ENCODE data around the gene MYORG. TPM values are rescaled to one million over a fixed set of nuclear protein-coding genes. Genes with fewer than 3 reads are reported as not detected.

The MYORG gene
- 2.2 TPM for polyA plus RNA-seq (2013, experiment 1 of 2)
- 2.2 TPM for polyA plus RNA-seq (2013, experiment 2 of 2)

- Histone ChIP-seq H3K9me3 (ENCODE audit: control insufficient read depth, low read length) (no peaks in the 10 kb centered on the region), H2BK12ac (ENCODE audit: low read length in 2 of 2) (no peak within 1 kb of the TSS), H2AFZ (ENCODE audit: low read depth, low read length) (peak within 1 kb of the TSS; percentile 67), H4K91ac (ENCODE audit: low read length) (no peak within 1 kb of the TSS), H3K79me1 (replicated peaks; ENCODE audit: low read length, poor library complexity, severe bottlenecking) (no peaks in the 10 kb centered on the region), H3K4me3 (ENCODE audit: insufficient read depth in 1 of 2, low read depth in 1 of 2, low read length in 2 of 2) (peak within 1 kb of the TSS; percentile 60 to 86), H2BK15ac (ENCODE audit: low read depth, poor library complexity, severe bottlenecking) (peak within 1 kb of the TSS; percentile 26), H3K4me1 (ENCODE audit: control insufficient read depth, insufficient read depth, low read depth, low read length) (peaks cover 32% of the 10 kb centered on the region), H3K36me3 (ENCODE audit: control insufficient read depth in 1 of 2, insufficient read depth in 2 of 2, low read depth in 1 of 2, low read length in 2 of 2) (peaks cover 0 to 8% of the 10 kb centered on the region in 2 experiments), H3K4ac (ENCODE audit: low read depth in 1 of 2, low read length in 2 of 2) (peak within 1 kb of the TSS in 1 of 2 experiments; percentile 15), H2AK5ac (ENCODE audit: low read length, severe bottlenecking) (no peak within 1 kb of the TSS), H3K23ac (ENCODE audit: low read length in 2 of 2) (no peak within 1 kb of the TSS), H3K18ac (ENCODE audit: low read depth in 1 of 2, low read length in 2 of 2) (peak within 1 kb of the TSS in 1 of 2 experiments; percentile 11), H3K9ac (ENCODE audit: low read length) (peak within 1 kb of the TSS; percentile 83), H2BK120ac (ENCODE audit: low read depth, low read length) (no peak within 1 kb of the TSS), H3K4me2 (ENCODE audit: low read length, poor library complexity, severe bottlenecking) (peak within 1 kb of the TSS; percentile 98), H3K14ac (ENCODE audit: low read length in 2 of 2) (peak within 1 kb of the TSS in 1 of 2 experiments; percentile 29), H4K8ac (ENCODE audit: low read length) (peak within 1 kb of the TSS; percentile 22), H3K27ac (ENCODE audit: low read length, poor library complexity, severe bottlenecking) (no peak within 1 kb of the TSS), H2BK5ac (ENCODE audit: low read depth, low read length, poor library complexity, severe bottlenecking) (no peak within 1 kb of the TSS), H3K27me3 (ENCODE audit: control insufficient read depth in 1 of 2, insufficient read depth in 1 of 2, low read length in 2 of 2) (peaks cover 8 to 24% of the 10 kb centered on the region in 2 experiments)
- WGBS: 1% methylated on average over 49 of the region's 54 CpGs
- peak; percentile 82 for DNase-seq
These were observed at the start of gene MYORG for GRCh38 chr9:34376596-34377403. MYORG (minus strand) TSS chr9:34376898; CDS start chr9:34372943, 3,955 bp downstream.

GRCh38 chr9:34419716-34420504, 43.2 kb upstream of the MYORG start:
- no peak overlapping the region for H3K18ac ChIP-seq (ENCODE audit: low read depth in 1 of 2, low read length in 2 of 2)
- H3K9me3 ChIP-seq (ENCODE audit: control insufficient read depth, low read length): no peaks in the 10 kb centered on the region
- no peak overlapping the region for H4K8ac ChIP-seq (ENCODE audit: low read length)
- H3K79me1 ChIP-seq (replicated peaks; ENCODE audit: low read length, poor library complexity, severe bottlenecking): peaks cover 30% of the 10 kb centered on the region
- H3K4ac ChIP-seq (ENCODE audit: low read depth in 1 of 2, low read length in 2 of 2): no peak overlapping the region
- no peaks in the 10 kb centered on the region for H3K27me3 ChIP-seq (ENCODE audit: control insufficient read depth in 1 of 2, insufficient read depth in 1 of 2, low read length in 2 of 2)
- no peaks in the 10 kb centered on the region for H3K4me1 ChIP-seq (ENCODE audit: control insufficient read depth, insufficient read depth, low read depth, low read length)
- H4K91ac ChIP-seq (ENCODE audit: low read length): no peak overlapping the region
- no peak overlapping the region for H3K4me3 ChIP-seq (ENCODE audit: insufficient read depth in 1 of 2, low read depth in 1 of 2, low read length in 2 of 2)
- no peak overlapping the region for H3K27ac ChIP-seq (ENCODE audit: low read length, poor library complexity, severe bottlenecking)
- H3K9ac ChIP-seq (ENCODE audit: low read length): no peak overlapping the region
- no peak overlapping the region for H2BK5ac ChIP-seq (ENCODE audit: low read depth, low read length, poor library complexity, severe bottlenecking)
- no peak overlapping the region for H2BK12ac ChIP-seq (ENCODE audit: low read length in 2 of 2)
- H3K36me3 ChIP-seq (ENCODE audit: control insufficient read depth in 1 of 2, insufficient read depth in 2 of 2, low read depth in 1 of 2, low read length in 2 of 2): peaks cover 5 to 16% of the 10 kb centered on the region in 2 experiments
- no peak for DNase-seq
- no peak overlapping the region for H2BK15ac ChIP-seq (ENCODE audit: low read depth, poor library complexity, severe bottlenecking)
- H3K4me2 ChIP-seq (ENCODE audit: low read length, poor library complexity, severe bottlenecking): no peak overlapping the region
- H2BK120ac ChIP-seq (ENCODE audit: low read depth, low read length): no peak overlapping the region
- no peak overlapping the region for H2AK5ac ChIP-seq (ENCODE audit: low read length, severe bottlenecking)
- WGBS: 80% methylated on average over 4 of the region's 4 CpGs
- peak overlapping the region in 1 of 2 experiments; percentile 55 for H3K23ac ChIP-seq (ENCODE audit: low read length in 2 of 2)
- no peak overlapping the region for H2AFZ ChIP-seq (ENCODE audit: low read depth, low read length)
- no peak overlapping the region for H3K14ac ChIP-seq (ENCODE audit: low read length in 2 of 2)

- H2BK15ac ChIP-seq (ENCODE audit: low read depth, poor library complexity, severe bottlenecking): no peak overlapping the region
- H3K18ac ChIP-seq (ENCODE audit: low read depth in 1 of 2, low read length in 2 of 2): no peak overlapping the region
- no peak overlapping the region for H4K91ac ChIP-seq (ENCODE audit: low read length)
- no peak overlapping the region for H3K27ac ChIP-seq (ENCODE audit: low read length, poor library complexity, severe bottlenecking)
- no peak overlapping the region for H3K4ac ChIP-seq (ENCODE audit: low read depth in 1 of 2, low read length in 2 of 2)
- peak overlapping the region in 1 of 2 experiments; percentile 51 for H3K23ac ChIP-seq (ENCODE audit: low read length in 2 of 2)
- H3K4me2 ChIP-seq (ENCODE audit: low read length, poor library complexity, severe bottlenecking): no peak overlapping the region
- H3K14ac ChIP-seq (ENCODE audit: low read length in 2 of 2): no peak overlapping the region
- DNase-seq: no peak
- no peak overlapping the region for H2BK5ac ChIP-seq (ENCODE audit: low read depth, low read length, poor library complexity, severe bottlenecking)
- H3K9me3 ChIP-seq (ENCODE audit: control insufficient read depth, low read length): no peaks in the 10 kb centered on the region
- no peak overlapping the region for H4K8ac ChIP-seq (ENCODE audit: low read length)
- H2BK120ac ChIP-seq (ENCODE audit: low read depth, low read length): no peak overlapping the region
- no peak overlapping the region for H2AFZ ChIP-seq (ENCODE audit: low read depth, low read length)
- 100% methylated on average over 2 of the region's 3 CpGs for WGBS
- no peak overlapping the region for H3K9ac ChIP-seq (ENCODE audit: low read length)
- H3K36me3 ChIP-seq (ENCODE audit: control insufficient read depth in 1 of 2, insufficient read depth in 2 of 2, low read depth in 1 of 2, low read length in 2 of 2): peaks cover 5 to 11% of the 10 kb centered on the region in 2 experiments
- no peaks in the 10 kb centered on the region for H3K27me3 ChIP-seq (ENCODE audit: control insufficient read depth in 1 of 2, insufficient read depth in 1 of 2, low read length in 2 of 2)
- H3K4me1 ChIP-seq (ENCODE audit: control insufficient read depth, insufficient read depth, low read depth, low read length): no peaks in the 10 kb centered on the region
- H3K4me3 ChIP-seq (ENCODE audit: insufficient read depth in 1 of 2, low read depth in 1 of 2, low read length in 2 of 2): no peak overlapping the region
- H3K79me1 ChIP-seq (replicated peaks; ENCODE audit: low read length, poor library complexity, severe bottlenecking): peaks cover 22% of the 10 kb centered on the region
- H2AK5ac ChIP-seq (ENCODE audit: low read length, severe bottlenecking): no peak overlapping the region
- no peak overlapping the region for H2BK12ac ChIP-seq (ENCODE audit: low read length in 2 of 2)
These were observed 41.0 kb upstream of the MYORG start for GRCh38 chr9:34417734-34418133.

Data from mesenchymal stem cell (in vitro differentiated cells and primary cell).